22Rv1 (cell line): ENCODE results near the gene ZNF710.

Source experiments
- ZFX ChIP-seq: fragments of 450-650 bp; IDR thresholded peaks from 2 replicates; pipeline ENCODE4 v1.6.1; 2017; ENCODE audit warnings: antibody characterized with exemption, borderline replicate concordance
- TF ChIP-seq, protein P1 (sequence below): fragments of 450-650 bp; IDR thresholded peaks from 2 replicates; pipeline ENCODE4 v1.5.1; 2017; ENCODE audit warnings: mild to moderate bottlenecking

DNA sequence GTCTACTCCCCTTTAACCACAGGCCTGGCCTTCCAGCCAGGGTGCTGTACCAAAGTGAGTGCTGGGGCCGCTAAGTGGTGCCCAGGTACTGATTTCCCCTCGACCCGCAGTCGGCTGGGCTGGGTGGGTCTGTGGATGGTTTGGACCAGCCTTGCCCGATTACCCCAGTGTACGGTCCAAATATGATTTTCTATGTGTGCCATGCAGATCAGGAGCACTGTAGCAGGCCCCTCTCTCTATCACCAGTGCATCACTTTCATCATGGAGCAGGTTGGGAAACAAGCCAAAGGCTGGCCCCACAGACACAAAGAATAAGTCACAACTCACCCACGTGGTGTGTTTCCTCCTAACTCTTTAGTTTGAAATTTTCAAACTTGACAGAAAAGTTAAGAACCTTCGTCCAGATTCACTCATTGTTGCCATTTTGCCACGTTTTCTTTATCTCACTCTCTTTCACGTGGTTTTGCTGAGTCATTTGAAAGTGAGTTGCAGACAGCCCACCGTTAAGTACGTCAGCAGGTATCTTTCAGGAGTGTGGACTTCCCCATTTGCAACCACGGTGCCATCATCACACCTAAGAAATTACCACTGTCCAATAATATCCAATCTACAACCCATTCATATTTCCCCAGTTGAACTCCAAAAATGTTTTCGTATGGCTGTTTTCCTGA lies 37.0 kb downstream of the ZNF710 start:
- TF ChIP-seq, protein P1, sequence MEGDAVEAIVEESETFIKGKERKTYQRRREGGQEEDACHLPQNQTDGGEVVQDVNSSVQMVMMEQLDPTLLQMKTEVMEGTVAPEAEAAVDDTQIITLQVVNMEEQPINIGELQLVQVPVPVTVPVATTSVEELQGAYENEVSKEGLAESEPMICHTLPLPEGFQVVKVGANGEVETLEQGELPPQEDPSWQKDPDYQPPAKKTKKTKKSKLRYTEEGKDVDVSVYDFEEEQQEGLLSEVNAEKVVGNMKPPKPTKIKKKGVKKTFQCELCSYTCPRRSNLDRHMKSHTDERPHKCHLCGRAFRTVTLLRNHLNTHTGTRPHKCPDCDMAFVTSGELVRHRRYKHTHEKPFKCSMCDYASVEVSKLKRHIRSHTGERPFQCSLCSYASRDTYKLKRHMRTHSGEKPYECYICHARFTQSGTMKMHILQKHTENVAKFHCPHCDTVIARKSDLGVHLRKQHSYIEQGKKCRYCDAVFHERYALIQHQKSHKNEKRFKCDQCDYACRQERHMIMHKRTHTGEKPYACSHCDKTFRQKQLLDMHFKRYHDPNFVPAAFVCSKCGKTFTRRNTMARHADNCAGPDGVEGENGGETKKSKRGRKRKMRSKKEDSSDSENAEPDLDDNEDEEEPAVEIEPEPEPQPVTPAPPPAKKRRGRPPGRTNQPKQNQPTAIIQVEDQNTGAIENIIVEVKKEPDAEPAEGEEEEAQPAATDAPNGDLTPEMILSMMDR = no peak
- no peak for TF ChIP-seq ZFX
